Activated CD4-positive, alpha-beta T cell treated with anti-CD3 and anti-CD28 coated beads, Interleukin-2, amount 50 U/mL, for 4 hours (primary cell): ENCODE data around the gene KCNH5.

ENCODE experiments used
- DNase-seq, 2 experiments: peaks; one replicate each; pipeline ENCODE4 v3.0.0-alpha.2; 2020

Gene KCNH5, protein sequence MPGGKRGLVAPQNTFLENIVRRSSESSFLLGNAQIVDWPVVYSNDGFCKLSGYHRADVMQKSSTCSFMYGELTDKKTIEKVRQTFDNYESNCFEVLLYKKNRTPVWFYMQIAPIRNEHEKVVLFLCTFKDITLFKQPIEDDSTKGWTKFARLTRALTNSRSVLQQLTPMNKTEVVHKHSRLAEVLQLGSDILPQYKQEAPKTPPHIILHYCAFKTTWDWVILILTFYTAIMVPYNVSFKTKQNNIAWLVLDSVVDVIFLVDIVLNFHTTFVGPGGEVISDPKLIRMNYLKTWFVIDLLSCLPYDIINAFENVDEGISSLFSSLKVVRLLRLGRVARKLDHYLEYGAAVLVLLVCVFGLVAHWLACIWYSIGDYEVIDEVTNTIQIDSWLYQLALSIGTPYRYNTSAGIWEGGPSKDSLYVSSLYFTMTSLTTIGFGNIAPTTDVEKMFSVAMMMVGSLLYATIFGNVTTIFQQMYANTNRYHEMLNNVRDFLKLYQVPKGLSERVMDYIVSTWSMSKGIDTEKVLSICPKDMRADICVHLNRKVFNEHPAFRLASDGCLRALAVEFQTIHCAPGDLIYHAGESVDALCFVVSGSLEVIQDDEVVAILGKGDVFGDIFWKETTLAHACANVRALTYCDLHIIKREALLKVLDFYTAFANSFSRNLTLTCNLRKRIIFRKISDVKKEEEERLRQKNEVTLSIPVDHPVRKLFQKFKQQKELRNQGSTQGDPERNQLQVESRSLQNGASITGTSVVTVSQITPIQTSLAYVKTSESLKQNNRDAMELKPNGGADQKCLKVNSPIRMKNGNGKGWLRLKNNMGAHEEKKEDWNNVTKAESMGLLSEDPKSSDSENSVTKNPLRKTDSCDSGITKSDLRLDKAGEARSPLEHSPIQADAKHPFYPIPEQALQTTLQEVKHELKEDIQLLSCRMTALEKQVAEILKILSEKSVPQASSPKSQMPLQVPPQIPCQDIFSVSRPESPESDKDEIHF

GRCh38 chr14:63045234-63045611, at the start of gene KCNH5:
KCNH5 (minus strand) TSS chr14:63045458; CDS start chr14:63045186, 272 bp downstream.
- DNase-seq = no peak

DNA sequence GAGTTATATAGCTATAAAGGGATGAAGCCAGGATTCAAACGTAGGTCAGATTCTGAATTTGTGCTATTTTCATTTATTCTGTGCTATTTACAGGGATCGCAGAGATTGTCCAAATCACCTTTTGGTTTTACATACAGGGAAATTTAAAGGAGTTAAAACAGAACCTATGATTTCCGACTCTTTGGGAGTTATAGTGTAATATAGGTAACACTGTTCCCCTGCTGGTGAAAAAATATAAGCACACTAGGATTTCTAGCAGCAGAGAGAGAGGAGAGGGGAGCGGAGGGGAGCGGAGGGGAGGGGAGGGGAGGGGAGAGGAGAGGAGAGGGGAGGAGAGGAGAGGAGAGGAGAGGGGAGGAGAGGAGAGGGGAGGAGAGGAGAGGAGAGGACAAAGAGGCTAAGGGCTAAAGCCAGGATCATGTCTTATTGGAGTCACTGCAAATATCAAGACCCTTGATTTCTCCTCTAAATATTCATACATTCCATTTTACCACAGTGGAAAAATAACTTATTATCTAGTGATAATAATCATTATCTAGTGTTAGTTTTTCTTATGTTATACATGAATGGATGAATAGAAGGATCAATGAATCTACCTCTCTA, 46.2 kb upstream of the KCNH5 start:
- DNase-seq = no peak

GRCh38 chr14:63088865-63089264, 43.6 kb upstream of the KCNH5 start:
- no peak for DNase-seq

DNA sequence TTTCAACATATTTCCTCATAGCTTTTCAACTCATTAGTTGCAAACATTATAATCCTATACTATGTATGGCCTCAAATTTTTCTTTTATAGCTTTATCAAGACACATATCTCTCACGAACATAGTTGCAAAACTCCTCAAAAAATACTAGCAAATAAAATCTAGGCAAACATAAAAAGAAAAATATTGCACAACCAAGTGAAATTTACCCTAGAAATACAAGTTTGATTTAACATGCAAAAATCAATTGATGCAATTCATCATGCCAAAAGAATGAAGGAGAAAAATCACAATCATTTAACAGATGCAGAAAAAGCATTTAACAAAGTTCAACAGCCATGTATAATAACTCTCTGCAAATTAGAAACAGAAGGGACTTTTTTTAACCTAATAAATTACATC, 33.3 kb upstream of the KCNH5 start:
- DNase-seq = no peak

DNA sequence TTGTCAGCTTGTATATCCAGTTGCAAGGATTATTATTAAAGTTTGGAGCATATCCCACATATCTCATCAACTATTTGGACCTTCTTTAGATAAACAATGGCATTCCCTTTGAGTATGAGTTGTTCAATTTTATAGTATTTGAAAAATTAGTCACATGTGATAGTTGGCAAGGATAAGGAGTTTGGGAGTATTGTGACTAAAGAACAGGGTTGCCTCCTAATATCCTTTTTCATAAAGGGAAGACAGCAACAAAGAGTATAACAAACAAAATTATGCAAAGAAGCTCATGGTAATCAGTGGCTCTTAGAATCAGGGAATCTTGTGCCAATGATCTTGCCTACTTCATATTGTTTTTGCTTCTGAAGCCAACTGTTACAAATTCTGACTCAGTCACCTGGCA, 31.2 kb upstream of the KCNH5 start:
- DNase-seq = no peak

GRCh38 chr14:63055631-63056030, 10.4 kb upstream of the KCNH5 start:
- DNase-seq = no peak

DNA sequence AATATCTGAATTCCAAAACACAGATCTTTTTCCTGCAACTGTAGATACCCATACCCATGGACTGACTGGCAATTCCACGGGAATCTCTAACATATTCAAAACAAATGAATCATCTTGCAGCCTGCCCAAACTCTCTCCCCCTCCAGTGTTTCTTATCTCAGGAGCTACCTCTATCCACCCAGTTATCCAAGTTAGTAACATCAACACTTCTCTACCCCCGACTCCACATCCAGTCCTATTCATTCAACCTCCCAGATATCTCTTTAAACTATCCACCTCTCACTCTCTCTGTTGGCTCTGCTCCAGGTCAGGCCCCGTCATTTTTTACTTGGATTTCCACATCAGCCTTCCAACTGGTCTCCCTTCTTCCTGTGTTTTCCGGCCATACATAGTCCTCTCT, 6.7 kb upstream of the KCNH5 start:
- DNase-seq = no peak

- DNase-seq = no peak
These were observed 6.0 kb upstream of the KCNH5 start for GRCh38 chr14:63051301-63051700.

DNA sequence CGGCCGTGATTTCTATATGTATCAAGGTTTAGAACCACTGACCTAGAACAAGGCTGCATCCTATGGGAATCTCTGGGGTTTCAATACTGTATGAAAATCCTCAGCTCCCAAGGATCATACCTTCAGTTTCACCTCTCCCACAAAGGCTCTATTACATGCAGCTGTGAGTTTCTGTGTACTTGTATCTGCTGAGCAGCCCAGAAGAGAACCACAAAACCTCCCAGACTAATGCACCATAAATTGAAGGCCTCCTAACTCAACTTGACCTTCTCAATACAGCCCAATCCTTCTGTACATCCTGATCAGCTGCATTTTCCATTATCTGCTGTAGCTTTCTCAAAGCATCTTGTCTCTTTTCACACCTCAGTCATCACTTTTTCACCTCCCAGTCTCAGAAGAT, 5.4 kb upstream of the KCNH5 start:
- no peak for DNase-seq

DNA sequence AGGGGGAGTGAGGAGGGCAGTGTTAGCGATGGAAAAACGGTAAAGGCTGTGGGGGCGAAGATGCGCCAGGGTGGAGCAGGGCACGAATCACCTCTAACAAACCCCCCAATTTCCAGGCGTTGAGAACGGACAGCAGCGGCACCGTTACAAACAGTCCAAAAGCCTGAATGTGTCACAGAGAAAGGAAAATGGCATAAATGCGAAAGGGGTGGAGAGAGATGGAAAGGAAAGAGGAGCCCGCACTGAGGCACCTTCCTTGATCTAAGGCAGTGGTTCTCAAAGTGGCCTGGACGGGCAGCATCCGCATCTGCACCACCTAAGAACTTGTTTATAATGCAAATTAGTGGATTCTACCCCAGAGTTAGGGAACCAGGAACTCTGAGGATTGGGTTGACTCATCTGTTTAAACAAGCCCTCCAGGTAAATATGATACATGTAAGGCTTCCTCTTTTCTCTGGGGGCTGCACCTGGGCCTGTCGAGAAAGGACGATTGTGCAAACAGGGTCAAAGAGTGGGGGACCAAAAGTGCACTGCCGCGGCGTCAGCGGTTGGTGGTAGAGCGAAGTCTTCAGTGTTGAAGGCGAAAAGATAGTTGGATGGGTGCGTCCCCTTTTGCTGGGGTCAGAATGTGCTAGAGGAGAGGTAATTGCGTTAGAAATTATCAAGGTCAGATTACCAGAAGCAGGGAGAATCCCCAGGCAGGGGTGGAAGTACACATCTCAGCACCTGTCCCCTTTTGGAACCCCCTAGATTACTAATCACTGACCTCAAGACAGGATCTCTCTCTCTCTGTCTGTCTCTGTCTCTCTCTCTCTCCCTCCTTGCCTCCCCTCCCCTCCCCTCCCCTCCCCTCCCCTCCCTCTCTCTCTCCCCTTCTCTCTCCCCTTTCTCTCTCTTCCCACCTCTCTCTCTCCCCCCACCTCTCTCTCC, 1.3 kb upstream of the KCNH5 start:
- DNase-seq = no peak

GRCh38 chr14:63045612-63046320, 508 bp upstream of the KCNH5 start:
- no peak for DNase-seq

DNA sequence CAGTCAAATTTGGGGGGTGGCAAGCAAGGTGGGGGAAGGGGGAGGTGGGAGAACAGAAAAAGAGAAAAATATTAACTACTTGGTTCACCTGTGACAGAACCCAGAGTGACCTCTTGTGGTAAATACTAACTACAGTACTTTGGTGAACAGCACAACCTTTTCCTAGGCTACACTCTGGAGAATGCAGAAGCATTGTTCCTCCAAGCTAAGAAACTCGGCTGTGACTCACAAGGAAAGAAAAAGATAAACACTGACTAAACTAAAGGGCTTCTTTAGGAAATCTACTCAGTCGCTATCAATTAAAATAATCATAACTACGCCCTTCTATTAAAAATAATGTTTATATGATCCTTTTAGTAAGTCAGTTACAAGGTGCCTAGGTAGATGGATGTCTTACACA, 5.4 kb downstream of the KCNH5 start:
- no peak for DNase-seq

GRCh38 chr14:63032641-63033040, 12.6 kb downstream of the KCNH5 start:
- no peak for DNase-seq

- no peak for DNase-seq
These were observed 13.2 kb downstream of the KCNH5 start for GRCh38 chr14:63032076-63032475.

GRCh38 chr14:63030113-63030512, 15.1 kb downstream of the KCNH5 start:
- no peak for DNase-seq

GRCh38 chr14:63027719-63028118, 17.5 kb downstream of the KCNH5 start:
- DNase-seq = no peak

GRCh38 chr14:63026491-63026890, 18.8 kb downstream of the KCNH5 start:
- DNase-seq = no peak

- no peak for DNase-seq
These were observed 30.6 kb downstream of the KCNH5 start for GRCh38 chr14:63014621-63015020.

GRCh38 chr14:63012171-63012570, 33.1 kb downstream of the KCNH5 start:
- DNase-seq = no peak

GRCh38 chr14:63011623-63012022, 33.6 kb downstream of the KCNH5 start:
- no peak for DNase-seq

DNA sequence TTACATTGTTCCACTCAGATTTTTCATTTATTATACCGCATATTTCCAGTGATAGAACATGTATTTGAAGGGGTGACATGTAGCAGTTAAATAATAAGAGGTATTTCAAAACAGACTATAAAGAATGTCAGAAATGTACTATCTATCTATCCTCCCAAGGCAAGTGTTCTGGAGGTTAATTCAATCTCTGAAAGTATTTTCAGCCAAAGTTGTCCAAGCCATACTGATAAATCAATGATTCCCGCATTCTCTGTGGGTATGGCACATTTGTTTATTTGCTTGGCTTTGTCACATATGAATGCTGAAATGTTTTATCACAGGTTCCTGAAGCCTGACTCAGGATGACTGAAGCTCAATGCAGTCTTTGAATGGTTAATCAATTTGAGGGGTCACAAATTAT, 35.8 kb downstream of the KCNH5 start:
- no peak for DNase-seq

GRCh38 chr14:63006531-63006930, 38.7 kb downstream of the KCNH5 start:
- DNase-seq = no peak
